IMR-90 (cell line): Measurements from ENCODE around the gene MRPL54. TPM values are rescaled to one million over a fixed set of nuclear protein-coding genes. Genes with fewer than 3 reads are reported as not detected.

ENCODE experiments used
- ATAC-seq: fragments of 200-7000 bp; cut with Tn5 transposase; 2 replicates; pipeline ENCODE4 v1.9.1; 2020; ENCODE audit warnings: low read depth, mild to moderate bottlenecking, moderate library complexity
- BruUV-seq: library from RNA; stranded (reverse); fragments of 400-500 nt; replicated peaks from 2 replicates; lab custom pipeline; 2021; lab: Mats Ljungman, UMichigan
- CTCF ChIA-PET: fragments of 300-600 bp; formaldehyde crosslinking; extraction: SDS; loops from one replicate; lab custom pipeline; 2021; ENCODE audit warnings: antibody characterized with exemption; lab: Yijun Ruan, JAX
- POLR2A ChIA-PET: fragments of 300-600 bp; sonication (Branson Sonifier 250); formaldehyde crosslinking; loops from one replicate; lab custom pipeline; 2022; ENCODE audit warnings: antibody characterized with exemption; ENCODE audit not compliant: unreplicated experiment; lab: Charles Lee
- DNase-seq: peaks from one replicate; pipeline ENCODE4 v3.0.0; 2013
- H2AFZ ChIP-seq: replicated peaks from 2 replicates; pipeline ENCODE3; 2013; ENCODE audit warnings: low read length, mild to moderate bottlenecking; ENCODE audit not compliant: poor library complexity
- H2AK5ac ChIP-seq: 2 replicates; pipeline ENCODE4 v1.6.1; 2013; ENCODE audit warnings: low read depth, low read length, inconsistent platforms
- H2AK9ac ChIP-seq: replicated peaks from 2 replicates; pipeline ENCODE3; 2013; ENCODE audit warnings: mild to moderate bottlenecking, low read depth, low read length, moderate library complexity; ENCODE audit not compliant: poor library complexity
- H2BK120ac ChIP-seq: 2 replicates; pipeline ENCODE4 v1.6.1; 2013; ENCODE audit warnings: low read depth, low read length, inconsistent platforms
- H2BK15ac ChIP-seq: 3 replicates; pipeline ENCODE4 v1.6.1; 2013; ENCODE audit warnings: low read depth, low read length, inconsistent platforms
- H2BK20ac ChIP-seq: 2 replicates; pipeline ENCODE4 v1.6.1; 2013; ENCODE audit warnings: low read depth, mild to moderate bottlenecking, inconsistent platforms, low read length, moderate library complexity
- H2BK5ac ChIP-seq: 2 replicates; pipeline ENCODE4 v1.6.1; 2013; ENCODE audit warnings: mild to moderate bottlenecking, low read depth, low read length, inconsistent platforms; ENCODE audit not compliant: poor library complexity, severe bottlenecking
- H3K14ac ChIP-seq: replicated peaks from 2 replicates; pipeline ENCODE4 v1.6.1; 2013; ENCODE audit warnings: low read depth, low read length, inconsistent platforms
- H3K18ac ChIP-seq: 2 replicates; pipeline ENCODE4 v1.6.1; 2013; ENCODE audit warnings: low read depth, low read length, control low read depth
- H3K23ac ChIP-seq: 2 replicates; pipeline ENCODE4 v1.6.1; 2013; ENCODE audit warnings: low read depth, low read length, inconsistent platforms
- H3K27ac ChIP-seq: 2 replicates; pipeline ENCODE4 v1.5.1; 2013; ENCODE audit warnings: mild to moderate bottlenecking, control low read depth, low read length; ENCODE audit not compliant: insufficient read depth
- H3K27me3 ChIP-seq: 2 replicates; pipeline ENCODE4 v1.6.1; 2013; ENCODE audit warnings: low read length; ENCODE audit not compliant: control insufficient read depth, insufficient read depth
- H3K36me3 ChIP-seq: 2 replicates; pipeline ENCODE4 v1.6.1; 2013; ENCODE audit warnings: low read length, mixed read lengths; ENCODE audit not compliant: control insufficient read depth, insufficient read depth
- H3K4ac ChIP-seq: 2 replicates; pipeline ENCODE4 v1.6.1; 2013; ENCODE audit warnings: low read depth, low read length, inconsistent platforms
- H3K4me1 ChIP-seq: 2 replicates; pipeline ENCODE4 v1.6.1; 2013; ENCODE audit warnings: low read length, mixed read lengths; ENCODE audit not compliant: control insufficient read depth, insufficient read depth
- H3K4me2 ChIP-seq: 2 replicates; pipeline ENCODE4 v1.6.1; 2013; ENCODE audit warnings: low read depth, mild to moderate bottlenecking, control low read depth, low read length, moderate library complexity
- H3K4me3 ChIP-seq: 2 replicates; pipeline ENCODE4 v1.5.1; 2013; ENCODE audit warnings: low read depth, mild to moderate bottlenecking, control low read depth, low read length, moderate library complexity; ENCODE audit not compliant: insufficient read depth
- H3K56ac ChIP-seq: 2 replicates; pipeline ENCODE4 v1.6.1; 2013; ENCODE audit warnings: low read length, inconsistent platforms; ENCODE audit not compliant: insufficient read depth; ENCODE audit errors: extremely low read depth
- H3K79me1 ChIP-seq, 2 experiments: 2 replicates each; pipeline ENCODE4 v1.6.1; 2013; ENCODE audit warnings: low read length in 2 of 2, inconsistent platforms in 1 of 2, low read depth in 1 of 2
- H3K9ac ChIP-seq: 2 replicates; pipeline ENCODE4 v1.6.1; 2013; ENCODE audit warnings: low read depth, low read length, control low read depth
- H3K9me1 ChIP-seq: 2 replicates; pipeline ENCODE4 v1.6.1; 2013; ENCODE audit warnings: low read length, inconsistent platforms; ENCODE audit not compliant: insufficient read depth
- H3K9me3 ChIP-seq: 2 replicates; pipeline ENCODE4 v1.6.1; 2013; ENCODE audit warnings: low read length; ENCODE audit not compliant: control insufficient read depth, insufficient read depth
- H4K20me1 ChIP-seq: 2 replicates; pipeline ENCODE4 v1.6.1; 2013; ENCODE audit warnings: low read length, inconsistent platforms; ENCODE audit not compliant: insufficient read depth
- H4K5ac ChIP-seq: 2 replicates; pipeline ENCODE4 v1.6.1; 2013; ENCODE audit warnings: mild to moderate bottlenecking, low read depth, low read length, control low read depth
- H4K8ac ChIP-seq, 2 experiments: 2 replicates each; pipeline ENCODE4 v1.6.1; 2013; ENCODE audit warnings: low read depth in 2 of 2, low read length in 2 of 2, control low read depth in 1 of 2, inconsistent platforms in 1 of 2
- H4K91ac ChIP-seq: 2 replicates; pipeline ENCODE4 v1.6.1; 2013; ENCODE audit warnings: low read depth, low read length, inconsistent platforms; ENCODE audit not compliant: insufficient read depth
- CEBPB ChIP-seq: IDR thresholded peaks from 2 replicates; pipeline ENCODE4 v1.6.1; 2012; ENCODE audit warnings: low read depth, low read length, improper control_type of control experiment
- MAFK ChIP-seq: IDR thresholded peaks from 2 replicates; pipeline ENCODE4 v1.6.1; 2012; ENCODE audit warnings: low read depth, low read length, improper control_type of control experiment
- MXI1 ChIP-seq: IDR thresholded peaks from 2 replicates; pipeline ENCODE4 v1.6.1; 2012; ENCODE audit warnings: low read depth, mild to moderate bottlenecking, low read length, moderate library complexity, borderline replicate concordance
- POLR2A ChIP-seq: IDR thresholded peaks from 2 replicates; pipeline ENCODE4 v1.6.1; 2012; ENCODE audit warnings: mild to moderate bottlenecking, low read depth, low read length
- RCOR1 ChIP-seq: IDR thresholded peaks from 2 replicates; pipeline ENCODE4 v1.6.1; 2012; ENCODE audit warnings: mild to moderate bottlenecking, low read length, improper control_type of control experiment; ENCODE audit not compliant: insufficient replicate concordance
- WGBS, 2 experiments: methylation state at CpG; one replicate each; pipeline versions ENCODE4 v1.1.5 to v1.1.7; 2013; ENCODE audit warnings: missing lambda C conversion rate in 2 of 2; ENCODE audit not compliant: insufficient read length in 1 of 2; ENCODE audit errors: extremely low coverage in 2 of 2; 5-methylcytosine and 5-hydroxymethylcytosine counted together
- dilution Hi-C: fragments of 300-500 bp; cut with HindIII; formaldehyde crosslinking; loops from one replicate; pipeline ENCODE4 v1.14.3; 2018; ENCODE audit warnings: low sequenced_read_pairs; ENCODE audit not compliant: unreplicated experiment
- in situ Hi-C: fragments of 300-500 bp; cut with MboI; formaldehyde crosslinking; loops from 3 replicates; pipeline ENCODE4 v1.14.3; 2019; ENCODE audit warnings: low sequenced_read_pairs, inconsistent platforms, mixed read lengths
- intact Hi-C: fragments of 100-400 bp; cut with micrococcal nuclease; formaldehyde crosslinking; loops from 2 replicates; pipeline ENCODE4 v1.10.0; 2022
- polyA plus RNA-seq, 3 experiments: library from polyadenylated mRNA; depleted of rRNA; stranded (reverse); fragments of >200 nt; gene quantifications; 2 replicates each; pipeline ENCODE4 v1.2.3, GENCODE V29; 2012; ENCODE audit warnings: low replicate concordance in 1 of 3
- total RNA-seq: library from RNA; depleted of rRNA; stranded (reverse); fragments of >200 nt; gene quantifications from 2 replicates; pipeline ENCODE4 v1.2.3, GENCODE V29; 2012
- TF ChIP-seq, protein P1 (sequence below): conservative IDR thresholded peaks from 2 replicates; pipeline ENCODE4 v1.5.1; 2012; ENCODE audit warnings: mild to moderate bottlenecking, low read depth, low read length, improper control_type of control experiment

MRPL54 gene
- total and polyA plus RNA-seq, 2 of the 4 experiments (the other 2 are of a cell fraction) = 55.9 to 75.7 TPM

DNA sequence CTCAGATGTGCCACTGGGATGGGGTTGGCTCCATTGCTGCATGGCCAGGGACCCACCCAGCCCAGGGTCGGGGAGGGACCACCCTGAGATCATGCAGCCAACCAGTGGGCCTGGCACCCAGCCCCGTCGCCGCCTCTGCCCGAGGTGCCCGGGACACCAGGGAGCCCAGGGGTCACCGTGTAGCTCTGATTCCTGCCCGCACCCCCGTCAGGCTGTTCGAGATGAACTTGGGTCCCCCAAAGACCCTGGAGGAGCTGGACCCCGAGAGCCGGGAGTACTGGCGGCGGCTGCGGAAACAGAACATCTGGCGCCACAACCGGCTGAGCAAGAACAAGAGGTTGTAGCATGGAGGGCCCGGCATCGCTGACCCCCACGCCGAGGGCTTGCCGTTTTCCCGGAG, 4.6 kb downstream of the MRPL54 start:
- Histone ChIP-seq H2AFZ (no peak overlapping the region), H3K27me3 (no peaks in the 10 kb centered on the region), H4K91ac (no peak overlapping the region), H3K36me3 (peaks cover 27% of the 10 kb centered on the region), H3K56ac (no peak overlapping the region), H3K14ac (no peak overlapping the region), H2BK15ac (no peak overlapping the region), H2BK120ac (no peak overlapping the region), H3K23ac (no peak overlapping the region), H3K4me2 (no peak overlapping the region), H3K9me1 (no peaks in the 10 kb centered on the region), H3K4me3 (no peak overlapping the region), H2BK5ac (no peak overlapping the region), H3K79me1 (peaks cover 10 to 15% of the 10 kb centered on the region in 2 experiments; a peak in 3 of 4 replicates), H2BK20ac (no peak overlapping the region), H4K8ac (no peak overlapping the region), H3K18ac (no peak overlapping the region), H3K4ac (no peak overlapping the region), H3K27ac (no peak overlapping the region), H3K4me1 (no peaks in the 10 kb centered on the region), H4K20me1 (no peaks in the 10 kb centered on the region), H3K9me3 (no peaks in the 10 kb centered on the region), H2AK5ac (no peak overlapping the region), H4K5ac (no peak overlapping the region), H3K9ac (no peak overlapping the region), H2AK9ac (no peak overlapping the region)
- ATAC-seq (no peak), DNase-seq (no peak)
- TF ChIP-seq CEBPB (no peak), POLR2A (no peak), MAFK (no peak), MXI1 (no peak), RCOR1 (no peak)
- TF ChIP-seq, protein P1, sequence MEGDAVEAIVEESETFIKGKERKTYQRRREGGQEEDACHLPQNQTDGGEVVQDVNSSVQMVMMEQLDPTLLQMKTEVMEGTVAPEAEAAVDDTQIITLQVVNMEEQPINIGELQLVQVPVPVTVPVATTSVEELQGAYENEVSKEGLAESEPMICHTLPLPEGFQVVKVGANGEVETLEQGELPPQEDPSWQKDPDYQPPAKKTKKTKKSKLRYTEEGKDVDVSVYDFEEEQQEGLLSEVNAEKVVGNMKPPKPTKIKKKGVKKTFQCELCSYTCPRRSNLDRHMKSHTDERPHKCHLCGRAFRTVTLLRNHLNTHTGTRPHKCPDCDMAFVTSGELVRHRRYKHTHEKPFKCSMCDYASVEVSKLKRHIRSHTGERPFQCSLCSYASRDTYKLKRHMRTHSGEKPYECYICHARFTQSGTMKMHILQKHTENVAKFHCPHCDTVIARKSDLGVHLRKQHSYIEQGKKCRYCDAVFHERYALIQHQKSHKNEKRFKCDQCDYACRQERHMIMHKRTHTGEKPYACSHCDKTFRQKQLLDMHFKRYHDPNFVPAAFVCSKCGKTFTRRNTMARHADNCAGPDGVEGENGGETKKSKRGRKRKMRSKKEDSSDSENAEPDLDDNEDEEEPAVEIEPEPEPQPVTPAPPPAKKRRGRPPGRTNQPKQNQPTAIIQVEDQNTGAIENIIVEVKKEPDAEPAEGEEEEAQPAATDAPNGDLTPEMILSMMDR = no peak
- CTCF ChIA-PET = no interaction called here
- intact Hi-C loops = no loop called here
- 89% methylated on average over 16 of the region's 23 CpGs; no CpG with 5 or more reads in 1 of the 2 experiments for WGBS, 2 experiments
- dilution Hi-C loops = no loop called here
- POLR2A ChIA-PET = no interaction called here
- in situ Hi-C loops = no loop called here
- no TSS peak for BruUV-seq
